GM21825 (cell line): ENCODE measurements around the gene DPP3.
"Not testable (repeated sequence)": the region's sequence is repeated elsewhere in the genome, so short reads cannot be mapped to it uniquely, and the experiment has no call there.

ENCODE experiments used
- ATAC-seq: cut with Tn5 transposase; IDR thresholded peaks from one replicate; pipeline ENCODE4 v1.9.1; 2021; ENCODE audit warnings: mild to moderate bottlenecking, moderate library complexity; ENCODE audit not compliant: unreplicated experiment

DPP3 gene, protein sequence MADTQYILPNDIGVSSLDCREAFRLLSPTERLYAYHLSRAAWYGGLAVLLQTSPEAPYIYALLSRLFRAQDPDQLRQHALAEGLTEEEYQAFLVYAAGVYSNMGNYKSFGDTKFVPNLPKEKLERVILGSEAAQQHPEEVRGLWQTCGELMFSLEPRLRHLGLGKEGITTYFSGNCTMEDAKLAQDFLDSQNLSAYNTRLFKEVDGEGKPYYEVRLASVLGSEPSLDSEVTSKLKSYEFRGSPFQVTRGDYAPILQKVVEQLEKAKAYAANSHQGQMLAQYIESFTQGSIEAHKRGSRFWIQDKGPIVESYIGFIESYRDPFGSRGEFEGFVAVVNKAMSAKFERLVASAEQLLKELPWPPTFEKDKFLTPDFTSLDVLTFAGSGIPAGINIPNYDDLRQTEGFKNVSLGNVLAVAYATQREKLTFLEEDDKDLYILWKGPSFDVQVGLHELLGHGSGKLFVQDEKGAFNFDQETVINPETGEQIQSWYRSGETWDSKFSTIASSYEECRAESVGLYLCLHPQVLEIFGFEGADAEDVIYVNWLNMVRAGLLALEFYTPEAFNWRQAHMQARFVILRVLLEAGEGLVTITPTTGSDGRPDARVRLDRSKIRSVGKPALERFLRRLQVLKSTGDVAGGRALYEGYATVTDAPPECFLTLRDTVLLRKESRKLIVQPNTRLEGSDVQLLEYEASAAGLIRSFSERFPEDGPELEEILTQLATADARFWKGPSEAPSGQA

GRCh38 chr11:66480117-66480938 lies at the start of gene DPP3:
DPP3 (plus strand) TSS chr11:66480434; CDS start chr11:66482201, 1,767 bp downstream.
- peak; percentile 85 for ATAC-seq

GRCh38 chr11:66431287-66431686 lies 48.9 kb upstream of the DPP3 start:
- ATAC-seq, result not testable (repeated sequence)

DNA sequence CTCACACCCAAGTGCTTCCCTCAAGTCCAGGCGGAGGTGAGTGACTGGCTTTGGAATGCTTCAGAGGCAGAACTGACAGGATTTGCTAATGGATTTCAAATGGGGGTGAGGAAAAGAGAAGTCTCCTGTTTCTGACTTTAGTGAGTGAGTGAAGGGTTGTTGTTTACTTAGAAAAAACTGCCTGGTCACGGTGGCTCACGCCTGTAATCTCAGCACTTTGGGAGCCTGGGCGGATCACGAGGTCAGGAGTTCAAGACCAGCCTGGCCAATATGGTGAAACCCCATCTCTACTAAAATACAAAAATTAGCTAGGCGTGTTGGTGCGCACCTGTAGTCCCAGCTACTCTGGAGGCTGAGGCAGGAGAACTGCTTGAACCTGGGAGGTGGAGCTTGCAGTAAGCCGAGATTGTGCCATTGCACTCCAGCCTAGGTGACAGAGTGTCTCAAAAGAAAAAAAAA lies 48.3 kb upstream of the DPP3 start:
- not testable (repeated sequence) for ATAC-seq

DNA sequence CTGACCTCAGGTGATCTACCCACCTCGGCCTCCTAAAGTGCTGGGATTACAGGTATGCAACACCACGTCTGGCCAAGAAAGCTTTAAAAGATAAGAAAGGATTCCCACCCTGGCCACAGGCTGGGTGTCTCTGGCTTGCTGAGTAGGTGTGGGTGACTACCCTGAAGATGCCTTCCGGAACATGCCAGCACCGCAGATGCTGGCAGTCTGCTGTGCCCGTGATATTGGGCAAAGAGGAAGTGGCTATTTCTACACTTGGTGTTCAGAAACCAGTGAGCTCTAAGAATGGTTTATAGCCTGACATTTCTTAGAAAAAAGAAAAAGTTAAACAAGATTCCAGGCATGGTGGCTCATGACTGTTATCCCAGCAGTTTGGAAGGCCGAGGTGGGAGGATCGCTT lies 47.6 kb upstream of the DPP3 start:
- ATAC-seq, result no peak

DNA sequence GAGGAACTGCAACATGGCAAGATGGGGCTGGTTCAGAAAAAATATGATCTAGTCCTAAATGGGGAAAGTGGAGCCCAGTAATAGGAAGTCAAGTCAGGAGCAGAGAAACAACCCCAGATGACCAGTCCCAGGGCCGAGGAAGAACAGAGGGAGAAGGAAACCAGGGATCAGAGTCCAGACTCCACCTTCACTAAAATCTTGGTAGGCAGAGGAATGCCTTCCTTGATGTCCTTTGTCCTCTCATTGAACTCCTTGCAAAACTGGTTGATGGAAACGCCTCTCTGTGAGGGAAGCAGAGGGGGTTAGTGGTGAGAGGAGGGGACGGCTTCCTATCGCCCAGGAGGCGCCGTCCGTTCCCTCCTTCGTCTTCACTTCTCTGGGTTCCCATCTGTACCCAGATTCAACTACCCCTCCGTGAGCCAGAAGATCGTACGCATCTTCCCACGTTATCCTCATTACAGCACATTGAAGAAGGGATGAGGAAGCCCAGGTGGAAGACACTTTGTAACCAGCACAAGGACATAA lies 42.2 kb upstream of the DPP3 start:
- ATAC-seq, result no peak

DNA sequence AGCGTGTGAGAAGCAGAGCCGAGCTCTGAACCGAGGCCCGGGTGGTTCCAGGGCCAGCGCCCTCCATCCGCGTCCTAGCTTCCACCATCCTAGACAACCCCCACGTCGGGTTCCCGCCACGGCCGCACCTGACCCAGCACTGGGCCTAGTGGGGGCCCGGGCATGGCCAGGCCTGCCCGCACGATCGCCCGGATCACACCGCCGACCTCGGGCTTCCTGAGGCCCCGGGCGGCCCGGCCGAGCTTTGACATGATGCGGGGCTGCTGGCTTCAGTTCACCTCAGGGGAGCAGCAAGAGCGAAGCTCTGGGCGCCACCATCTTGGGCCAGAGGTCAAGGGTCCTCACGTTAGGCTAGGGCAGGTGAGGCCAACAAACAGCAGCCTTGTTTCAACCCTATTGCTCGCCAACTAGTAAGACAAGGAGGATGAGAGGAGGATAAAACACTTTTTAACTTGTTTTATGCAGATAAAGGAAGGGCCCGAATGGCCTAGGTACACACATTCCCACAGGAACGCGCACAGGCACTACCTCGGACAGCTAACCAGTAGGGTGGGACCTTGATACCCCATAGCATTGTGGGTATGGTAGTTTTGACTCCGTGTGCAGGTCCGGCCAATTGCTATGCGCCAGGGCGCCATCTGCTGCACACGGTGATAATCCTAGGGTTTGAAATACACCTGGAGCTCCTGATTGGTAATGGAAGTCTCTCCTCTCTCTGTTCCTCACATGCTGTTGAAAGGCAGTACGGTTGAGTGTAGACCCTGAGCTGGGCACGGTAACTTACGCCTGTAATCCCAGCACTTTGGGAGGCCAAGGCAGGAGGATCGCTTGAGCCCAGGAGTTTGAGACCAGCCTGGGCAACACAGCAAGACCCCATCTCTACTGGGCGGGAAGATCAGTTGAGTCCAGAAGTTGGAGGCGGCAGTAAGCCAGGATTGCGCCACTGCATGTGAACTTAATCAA lies 41.4 kb upstream of the DPP3 start, which contains the start of gene MRPL11:
MRPL11 (minus strand) TSS at position 345 of the 963 bp plus-strand sequence; CDS start at position 251, 94 bp downstream.
- ATAC-seq, result peak; percentile 91

GRCh38 chr11:66440101-66440939 lies 39.9 kb upstream of the DPP3 start:
- not testable (repeated sequence) for ATAC-seq

- not testable (repeated sequence) for ATAC-seq
Observed at GRCh38 chr11:66440940-66441282, 39.3 kb upstream of the DPP3 start.

GRCh38 chr11:66443602-66444001 lies 36.6 kb upstream of the DPP3 start:
- ATAC-seq, result no peak

- ATAC-seq, result no peak
Observed at GRCh38 chr11:66447012-66447411, 33.2 kb upstream of the DPP3 start.

DNA sequence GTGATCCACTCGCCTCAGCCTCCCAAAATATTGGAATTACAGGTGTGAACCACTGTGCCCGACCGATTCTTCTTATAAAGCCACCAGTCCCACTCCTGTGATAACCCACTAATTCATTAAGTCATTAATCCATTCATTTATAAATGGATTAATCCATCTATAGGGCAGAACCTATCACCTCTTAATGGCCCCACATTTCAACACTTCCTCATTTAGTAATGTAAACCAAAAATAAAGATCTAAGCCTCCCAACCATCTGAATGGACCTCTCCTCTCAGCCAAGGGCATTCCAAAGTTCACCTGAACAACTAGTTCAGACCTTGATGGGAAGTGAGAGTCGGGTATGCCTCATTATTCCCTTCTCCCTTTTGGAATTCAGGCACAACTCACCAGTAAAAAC lies 31.7 kb upstream of the DPP3 start:
- ATAC-seq, result no peak

DNA sequence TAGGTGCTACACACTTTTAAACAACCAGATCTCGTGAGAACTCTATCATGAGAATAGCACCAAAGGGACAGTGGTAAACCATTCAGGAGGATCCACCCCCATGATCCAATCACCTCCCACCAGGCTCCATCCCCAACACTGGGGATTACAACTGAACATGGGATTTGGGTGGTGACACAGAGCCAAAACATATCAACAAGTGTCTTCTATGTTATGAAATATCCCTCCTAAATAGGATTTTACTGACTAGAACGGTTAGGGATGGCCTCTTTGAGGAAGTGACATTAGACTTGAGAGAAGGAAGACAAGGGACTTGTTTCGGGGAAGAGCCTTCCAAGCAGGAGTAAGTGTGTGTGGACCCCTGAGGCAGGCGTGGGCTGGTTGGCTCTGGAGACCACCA lies 29.7 kb upstream of the DPP3 start:
- no peak for ATAC-seq

- ATAC-seq, result no peak
Observed at GRCh38 chr11:66451663-66452062, 28.6 kb upstream of the DPP3 start.

- ATAC-seq, result no peak
Observed at GRCh38 chr11:66454247-66454646, 26.0 kb upstream of the DPP3 start.

- ATAC-seq, result no peak
Observed at GRCh38 chr11:66454828-66455227, 25.4 kb upstream of the DPP3 start.

- ATAC-seq, result no peak
Observed at GRCh38 chr11:66457826-66458225, 22.4 kb upstream of the DPP3 start.

DNA sequence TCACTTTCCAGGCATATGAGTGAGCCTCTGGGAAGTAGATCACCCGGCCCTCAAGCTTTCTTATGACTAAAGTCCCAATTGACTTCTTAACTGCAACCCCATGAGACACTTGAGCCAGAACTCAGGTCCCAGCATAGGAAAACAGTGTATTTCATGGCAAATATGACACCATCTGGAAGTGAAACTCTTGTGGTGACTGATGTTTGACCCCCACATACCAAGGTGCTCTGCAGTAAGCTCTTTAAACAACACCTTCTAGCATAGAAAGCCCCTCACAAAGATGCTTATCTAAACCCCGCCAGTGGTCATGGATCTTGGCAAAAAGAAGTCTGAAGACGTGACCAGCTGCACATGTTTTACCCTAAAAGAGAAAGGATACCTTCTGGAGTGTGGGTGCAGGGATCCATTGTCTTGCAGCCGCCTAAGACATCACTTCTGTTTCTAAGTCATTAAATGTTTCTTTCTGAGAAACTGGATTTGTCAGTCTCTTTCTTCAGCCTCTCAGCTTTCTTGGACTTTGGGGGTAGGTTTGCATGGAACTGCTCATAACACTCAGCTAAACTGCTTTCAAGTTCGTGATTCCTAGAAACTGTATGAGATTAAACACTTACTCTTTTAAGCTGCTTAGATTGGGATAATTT lies 21.0 kb upstream of the DPP3 start:
- no peak for ATAC-seq

- no peak for ATAC-seq
Observed at GRCh38 chr11:66462010-66462409, 18.2 kb upstream of the DPP3 start.
